ENCODE data around the gene KCNT2. TPM values are rescaled to one million over a fixed set of nuclear protein-coding genes. Genes with fewer than 3 reads are reported as not detected.
A peak's percentile ranks its signal among the peaks of the same experiment; 100 is the strongest.
"Not testable (repeated sequence)": the region's sequence is repeated elsewhere in the genome, so short reads cannot be mapped to it uniquely, and the experiment has no call there.

The KCNT2 gene
- 4.1 TPM for total RNA-seq

GRCh38 chr1:196608390-196609369, at the start of gene KCNT2:
Gene KCNT2, minus strand, starts transcription at chr1:196608440. Its CDS starts 131 bp downstream, at chr1:196608309.
- ATAC-seq (peak; percentile 83), DNase-seq (ENCODE audit: low spot score) (peak; percentile 89)

- ATAC-seq = peak; percentile 75
Observed at GRCh38 chr1:196655494-196655893, 47.3 kb upstream of the KCNT2 start.

DNA sequence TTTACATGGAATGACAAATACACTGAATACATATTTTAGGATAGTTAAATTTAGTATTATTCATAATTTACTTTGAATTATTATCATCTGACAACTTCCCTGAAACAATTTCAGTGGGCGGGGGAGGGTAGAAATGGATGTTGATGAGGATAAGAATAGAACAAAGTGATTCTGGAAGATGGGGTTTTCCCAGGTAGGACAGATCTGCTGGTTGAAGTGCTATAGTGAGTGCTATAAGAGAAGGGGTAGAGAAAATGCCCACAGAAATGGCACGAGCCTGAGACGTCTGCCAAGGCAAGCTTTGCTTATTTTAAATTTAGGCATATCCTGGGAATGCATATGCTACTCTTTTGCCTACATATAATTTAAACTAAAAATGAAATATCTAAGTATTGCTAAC, 46.8 kb upstream of the KCNT2 start:
- DNase-seq (ENCODE audit: low spot score) = no peak
- ATAC-seq = peak; percentile 11

More at GRCh38 chr1:196655494-196655893, 47.3 kb upstream of the KCNT2 start:
- DNase-seq (ENCODE audit: low spot score) = peak; percentile 88

DNA sequence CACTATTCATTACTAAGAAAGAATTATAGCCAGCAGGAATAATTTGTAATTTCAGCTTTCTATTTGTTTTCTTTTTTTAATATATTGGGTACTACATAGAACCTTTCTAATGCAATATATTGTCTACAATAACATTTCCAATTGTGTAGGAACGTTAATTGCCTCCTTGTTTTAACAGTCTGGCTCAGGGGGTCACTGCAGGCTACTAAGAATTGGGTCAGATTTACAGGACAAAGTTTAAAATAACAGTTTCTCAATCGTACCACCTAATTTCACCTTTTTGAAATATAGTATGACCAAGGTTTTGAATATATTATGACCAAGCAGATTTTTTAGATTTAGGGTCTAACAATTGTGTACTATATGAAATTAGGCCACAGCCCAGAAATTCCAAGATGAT, 46.0 kb upstream of the KCNT2 start:
- DNase-seq (ENCODE audit: low spot score) (no peak), ATAC-seq (peak; percentile 45)

- ATAC-seq = peak; percentile 72
- DNase-seq (ENCODE audit: low spot score) = no peak
Observed at GRCh38 chr1:196651637-196652215, 43.5 kb upstream of the KCNT2 start, which contains the start of gene CFH. Gene CFH, plus strand, starts transcription at chr1:196652043. Its CDS starts 75 bp downstream, at chr1:196652118.

GRCh38 chr1:196651079-196651478, 42.8 kb upstream of the KCNT2 start:
- DNase-seq (ENCODE audit: low spot score) (no peak), ATAC-seq (no peak)

DNA sequence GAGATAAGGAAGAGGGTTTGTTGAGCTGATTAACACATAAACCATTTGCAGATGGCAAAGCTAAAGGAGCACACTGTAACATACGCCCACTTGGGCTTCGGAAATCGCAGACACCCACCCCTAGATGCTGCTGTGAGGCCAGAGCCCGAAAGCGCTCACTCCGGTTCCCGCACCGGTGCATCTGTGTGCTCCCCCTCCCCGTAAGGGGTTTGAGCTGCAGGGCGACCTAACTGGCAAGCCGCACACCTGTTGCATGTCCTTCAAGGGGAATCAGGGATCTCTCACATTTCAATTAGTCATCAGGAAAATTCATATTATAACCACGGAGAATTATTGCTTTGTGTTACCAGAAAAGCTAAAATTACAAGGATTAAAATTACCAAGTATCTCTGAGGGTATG, 42.2 kb upstream of the KCNT2 start:
- DNase-seq (ENCODE audit: low spot score) (no peak), ATAC-seq (no peak)

DNA sequence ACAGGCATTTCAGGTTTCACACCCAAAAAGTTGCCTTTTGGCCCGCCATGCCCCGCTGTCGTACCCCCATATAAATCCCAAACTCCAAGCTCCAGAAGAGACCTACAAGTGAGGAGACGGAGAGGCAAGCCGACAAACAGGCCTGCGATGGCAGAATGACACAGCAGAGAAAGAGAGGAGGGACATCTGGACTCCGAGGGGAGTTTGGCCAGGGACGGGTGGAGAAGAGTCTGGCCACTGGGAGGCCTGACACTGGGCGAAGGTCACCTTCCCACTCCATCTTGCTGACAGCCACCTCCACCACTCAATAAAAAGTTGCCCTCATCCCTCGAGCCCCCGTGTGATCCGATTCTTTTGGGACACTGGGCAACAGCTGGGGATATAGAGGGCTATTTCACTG, 41.8 kb upstream of the KCNT2 start:
- ATAC-seq (no peak), DNase-seq (ENCODE audit: low spot score) (no peak)

DNA sequence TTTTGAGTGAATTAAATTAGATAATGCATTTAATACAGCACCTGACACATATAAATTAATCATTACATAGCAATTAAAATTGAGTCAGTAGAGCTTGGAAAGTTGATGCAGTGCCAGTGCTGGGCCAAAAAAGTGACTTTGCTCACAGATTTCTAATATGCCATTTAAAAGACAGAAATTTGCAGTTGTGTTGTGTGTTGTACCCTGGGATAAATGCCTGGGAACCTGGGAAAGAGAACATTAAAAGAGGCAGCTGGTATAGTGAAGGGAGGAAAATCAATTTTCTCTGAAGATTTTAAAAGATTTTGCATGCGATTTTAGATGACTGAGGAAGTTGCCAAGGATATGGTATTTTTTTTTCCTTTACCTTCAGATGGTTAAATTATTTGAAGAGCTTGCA, 32.7 kb upstream of the KCNT2 start:
- no peak for ATAC-seq
- DNase-seq (ENCODE audit: low spot score) = no peak

DNA sequence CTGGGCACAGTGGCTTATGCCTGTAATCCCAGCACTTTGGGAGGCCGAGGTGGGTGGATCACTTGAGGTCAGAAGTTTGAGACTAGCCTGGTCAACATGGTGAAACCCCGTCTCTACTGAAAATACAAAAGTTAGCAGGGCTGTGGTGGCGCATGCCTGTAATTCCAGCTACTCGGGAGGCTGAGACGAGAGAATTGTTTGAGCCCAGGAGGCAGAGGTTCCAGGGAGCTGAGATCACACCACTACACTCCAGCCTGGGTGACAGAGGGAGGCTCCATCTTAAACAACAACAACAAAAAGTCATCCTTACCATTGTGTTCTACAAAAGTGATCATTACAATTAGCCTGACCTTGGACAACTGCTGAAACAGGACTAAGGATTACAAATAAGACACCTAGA, 31.1 kb upstream of the KCNT2 start:
- not testable (repeated sequence) for DNase-seq (ENCODE audit: low spot score); ATAC-seq

DNA sequence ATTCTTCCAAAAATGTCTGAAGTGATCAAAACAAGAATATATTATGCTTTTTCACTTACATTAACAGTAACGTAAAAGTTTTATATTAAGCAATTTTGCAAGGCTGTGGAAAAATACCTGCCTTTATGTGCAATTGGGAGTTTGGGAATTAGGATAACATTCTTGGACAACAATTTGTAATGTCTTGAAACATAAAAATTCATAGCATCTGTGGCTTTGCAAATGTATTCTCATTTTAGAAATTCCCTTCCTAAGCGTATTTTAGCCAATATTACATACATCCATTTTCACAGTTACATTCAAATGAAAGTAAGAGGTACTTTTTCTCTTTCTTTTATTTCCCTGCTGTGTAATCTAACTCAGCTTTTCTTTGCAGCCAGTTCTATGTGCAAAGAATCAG, 30.2 kb upstream of the KCNT2 start:
- no peak for DNase-seq (ENCODE audit: low spot score)
- ATAC-seq = no peak

DNA sequence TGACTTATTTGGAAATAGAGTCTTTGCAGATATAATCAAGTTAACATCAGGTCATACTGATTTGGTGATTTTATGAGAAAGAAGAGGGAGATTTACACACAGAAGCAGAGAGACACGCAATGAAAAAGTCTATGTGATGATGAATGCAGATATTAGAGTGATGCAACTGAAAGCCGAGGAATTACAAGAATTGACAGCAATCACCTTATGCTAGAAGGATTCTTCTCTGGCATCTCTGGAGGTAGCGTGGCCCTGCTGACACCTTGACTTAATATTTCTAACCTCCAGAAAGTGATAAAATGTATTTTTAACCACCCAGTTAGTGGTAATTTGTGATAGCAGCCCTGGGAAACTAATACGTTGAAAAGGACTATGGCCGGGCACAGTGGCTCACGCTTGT, 29.4 kb upstream of the KCNT2 start:
- ATAC-seq (no peak), DNase-seq (ENCODE audit: low spot score) (no peak)

DNA sequence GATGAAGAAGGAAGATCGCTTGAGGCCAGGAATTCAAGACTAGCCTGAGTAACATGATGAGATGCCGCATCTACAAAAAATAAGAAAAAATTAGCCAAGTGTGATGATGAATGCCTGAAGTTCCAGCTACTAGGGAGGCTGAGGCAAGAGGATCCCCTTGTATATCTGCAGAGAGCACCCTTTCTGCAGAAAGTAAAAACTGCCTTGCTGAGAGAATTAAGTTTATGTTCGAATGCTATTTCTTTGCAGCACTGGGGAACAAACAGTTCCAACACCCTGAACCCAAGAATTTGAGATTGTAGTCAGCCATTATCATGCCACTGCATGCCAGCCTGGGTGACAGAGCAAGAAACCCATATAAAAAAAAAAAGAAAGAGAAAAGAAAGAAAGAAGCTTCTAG, 20.6 kb upstream of the KCNT2 start:
- no peak for ATAC-seq
- no peak for DNase-seq (ENCODE audit: low spot score)

DNA sequence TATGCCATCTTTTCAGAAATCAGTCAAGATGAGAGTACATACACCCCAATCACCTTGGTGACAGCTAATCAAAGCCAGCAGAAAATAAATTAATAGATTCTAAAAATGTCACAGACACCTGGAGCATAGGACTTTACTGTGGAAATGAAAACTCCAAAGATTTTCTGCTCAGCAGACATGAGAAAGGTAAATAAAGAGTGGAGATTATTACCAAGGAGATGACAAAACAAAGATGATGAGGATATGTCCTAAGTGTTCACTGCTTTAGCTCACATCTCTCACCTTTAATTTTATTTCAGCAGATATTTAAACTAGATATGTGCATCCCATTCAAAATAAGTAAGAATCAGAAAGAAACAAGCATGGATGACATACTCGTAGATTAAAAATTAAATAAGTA, 14.8 kb upstream of the KCNT2 start:
- ATAC-seq (no peak), DNase-seq (ENCODE audit: low spot score) (no peak)

GRCh38 chr1:196619721-196620120, 11.5 kb upstream of the KCNT2 start:
- DNase-seq (ENCODE audit: low spot score) (no peak), ATAC-seq (no peak)

- DNase-seq (ENCODE audit: low spot score) (no peak), ATAC-seq (no peak)
Observed at GRCh38 chr1:196611873-196612272, 3.6 kb upstream of the KCNT2 start.

GRCh38 chr1:196609370-196609737, 1.1 kb upstream of the KCNT2 start:
- no peak for DNase-seq (ENCODE audit: low spot score)
- peak; percentile 44 for ATAC-seq

DNA sequence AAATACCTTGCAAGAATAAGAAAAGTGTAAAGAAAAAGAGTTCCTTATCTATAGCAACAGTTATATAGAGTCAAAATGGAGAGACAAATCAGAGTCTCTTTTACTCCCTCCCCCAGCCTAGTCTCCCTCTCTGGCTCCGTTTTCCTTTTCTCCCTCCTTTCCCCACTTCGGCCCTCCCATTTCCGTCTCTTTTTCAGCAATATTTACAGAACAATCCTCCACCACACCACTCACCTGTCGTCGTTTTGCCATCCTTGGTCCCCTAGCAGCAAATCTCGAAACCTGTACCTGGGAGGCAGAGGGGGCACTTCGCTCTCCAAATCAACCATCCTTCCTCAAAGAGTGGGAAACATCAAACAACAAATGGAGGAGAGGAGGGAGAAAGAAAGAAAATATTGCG, 259 bp downstream of the KCNT2 start:
- no peak for DNase-seq (ENCODE audit: low spot score)
- peak; percentile 43 for ATAC-seq

GRCh38 chr1:196603651-196604050, 4.6 kb downstream of the KCNT2 start:
- DNase-seq (ENCODE audit: low spot score) (no peak), ATAC-seq (peak; percentile 26)

DNA sequence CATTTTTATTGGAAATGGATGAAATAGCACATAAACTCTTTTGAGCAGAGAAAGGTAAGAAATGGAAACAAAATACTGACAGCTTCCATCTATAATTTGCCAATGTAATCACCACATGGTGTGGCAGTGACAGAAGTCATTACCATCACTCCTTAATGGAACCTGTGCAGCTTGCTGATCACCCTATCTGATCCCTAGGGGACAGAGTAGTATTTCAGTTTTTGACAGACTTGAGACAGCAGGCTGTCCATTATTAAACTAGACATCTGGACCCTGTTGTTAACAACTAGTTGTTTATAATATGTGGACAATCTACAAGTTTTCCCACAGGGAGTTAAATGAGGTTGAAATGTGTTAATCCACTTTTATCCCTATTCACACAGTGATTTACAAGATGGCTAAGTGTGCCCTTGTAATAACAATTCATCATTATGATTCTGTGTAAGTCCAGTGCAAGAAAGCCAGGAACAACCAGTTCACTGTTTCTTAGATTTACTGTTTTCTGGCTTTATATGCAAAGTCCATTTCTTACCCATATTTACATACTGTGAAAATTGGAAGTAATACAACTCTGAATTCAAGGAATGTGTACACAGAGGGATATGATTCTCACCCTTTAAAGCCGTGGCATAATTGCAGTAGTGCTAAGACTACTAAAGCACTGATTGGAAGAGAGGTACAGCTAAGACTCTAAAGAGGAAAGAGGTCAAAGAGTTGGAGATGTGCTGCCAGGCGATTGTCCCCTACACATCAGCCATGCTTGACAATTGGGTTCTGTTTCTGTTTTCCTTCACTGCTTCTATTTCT, 9.1 kb downstream of the KCNT2 start:
- ATAC-seq = peak; percentile 38

GRCh38 chr1:196594700-196595099, 13.5 kb downstream of the KCNT2 start:
- ATAC-seq (no peak), DNase-seq (ENCODE audit: low spot score) (no peak)

More for the DNA sequence above, 9.1 kb downstream of the KCNT2 start:
- DNase-seq (ENCODE audit: low spot score) = no peak

Measured in left lobe of liver (tissue), 2 donors.